HG02852 (cell line): ENCODE measurements around the gene EIF2AK2.
A peak's percentile ranks its signal among the peaks of the same experiment; 100 is the strongest.

Source experiments
- ATAC-seq: cut with Tn5 transposase; IDR thresholded peaks from one replicate; pipeline ENCODE4 v1.9.1; 2021; ENCODE audit warnings: mild to moderate bottlenecking, moderate library complexity; ENCODE audit not compliant: unreplicated experiment

The EIF2AK2 gene

GRCh38 chr2:37173741-37174140, 17.0 kb upstream of the EIF2AK2 start:
- ATAC-seq = no peak

- ATAC-seq = no peak
These were observed 14.8 kb upstream of the EIF2AK2 start for GRCh38 chr2:37171624-37171950.

- ATAC-seq = no peak
These were observed 11.6 kb upstream of the EIF2AK2 start for GRCh38 chr2:37168217-37168981.

GRCh38 chr2:37167636-37168180, 10.9 kb upstream of the EIF2AK2 start:
- no peak for ATAC-seq

- ATAC-seq = no peak
These were observed 8.0 kb upstream of the EIF2AK2 start for GRCh38 chr2:37164757-37165156.

GRCh38 chr2:37156071-37156856, 516 bp downstream of the EIF2AK2 start:
- peak; percentile 36 for ATAC-seq

GRCh38 chr2:37154785-37155184, 2.0 kb downstream of the EIF2AK2 start:
- no peak for ATAC-seq

GRCh38 chr2:37153224-37153623, 3.6 kb downstream of the EIF2AK2 start:
- ATAC-seq = no peak

GRCh38 chr2:37149626-37150322, 7.0 kb downstream of the EIF2AK2 start:
- no peak for ATAC-seq

GRCh38 chr2:37148325-37148724, 8.5 kb downstream of the EIF2AK2 start:
- ATAC-seq = no peak

GRCh38 chr2:37146062-37146461, 10.7 kb downstream of the EIF2AK2 start:
- ATAC-seq = no peak

- no peak for ATAC-seq
These were observed 12.8 kb downstream of the EIF2AK2 start for GRCh38 chr2:37143974-37144373.

GRCh38 chr2:37142546-37142945, 14.2 kb downstream of the EIF2AK2 start:
- ATAC-seq = no peak

- ATAC-seq = no peak
These were observed 23.9 kb downstream of the EIF2AK2 start for GRCh38 chr2:37132914-37133313.

GRCh38 chr2:37125416-37125815, 31.4 kb downstream of the EIF2AK2 start:
- ATAC-seq = no peak

GRCh38 chr2:37119157-37119556, 37.6 kb downstream of the EIF2AK2 start:
- ATAC-seq = no peak

GRCh38 chr2:37117566-37117965, 39.2 kb downstream of the EIF2AK2 start:
- no peak for ATAC-seq

GRCh38 chr2:37111958-37112357, 44.8 kb downstream of the EIF2AK2 start:
- ATAC-seq = no peak

GRCh38 chr2:37110306-37111212, 46.2 kb downstream of the EIF2AK2 start:
- ATAC-seq = no peak

- no peak for ATAC-seq
These were observed 47.3 kb downstream of the EIF2AK2 start for GRCh38 chr2:37109523-37109922.
